Smooth muscle cell (in vitro differentiated cells): ENCODE results near the gene SUGP1. TPM values are rescaled to one million over a fixed set of nuclear protein-coding genes. Genes with fewer than 3 reads are reported as not detected.
"Not testable (repeated sequence)": the region's sequence is repeated elsewhere in the genome, so short reads cannot be mapped to it uniquely, and the experiment has no call there.

ENCODE experiments used
- DNase-seq: peaks from one replicate; lab custom pipeline; 2025; ENCODE audit not compliant: unreplicated experiment; lab: John Stamatoyannopoulos, UW
- H2AFZ ChIP-seq: fragments of 200-600 bp; sonication (generic); 2 replicates; pipeline ENCODE4 v1.6.0; 2016; ENCODE audit warnings: antibody characterized with exemption, low read depth, mild to moderate bottlenecking
- H3F3A ChIP-seq: fragments of 200-600 bp; sonication (generic); 2 replicates; pipeline ENCODE4 v1.6.0; 2017; ENCODE audit warnings: antibody characterized with exemption, low read depth
- H3K27ac ChIP-seq: fragments of 200-600 bp; sonication (generic); 2 replicates; pipeline ENCODE4 v1.5.1; 2016; ENCODE audit warnings: low read depth, mild to moderate bottlenecking
- H3K27me3 ChIP-seq: fragments of 200-600 bp; sonication (generic); 2 replicates; pipeline ENCODE4 v1.6.1; 2016; ENCODE audit warnings: low read depth, mild to moderate bottlenecking
- H3K36me3 ChIP-seq: fragments of 200-600 bp; sonication (generic); 2 replicates; pipeline ENCODE4 v1.5.1; 2016; ENCODE audit warnings: low read depth
- H3K4me1 ChIP-seq: fragments of 200-600 bp; sonication (generic); 2 replicates; pipeline ENCODE4 v1.5.1; 2016; ENCODE audit warnings: low read depth
- H3K4me2 ChIP-seq: fragments of 200-600 bp; sonication (generic); 2 replicates; pipeline ENCODE4 v1.6.0; 2016; ENCODE audit warnings: mild to moderate bottlenecking
- H3K4me3 ChIP-seq: fragments of 200-600 bp; sonication (generic); 2 replicates; pipeline ENCODE4 v1.5.1; 2016; ENCODE audit warnings: mild to moderate bottlenecking
- H3K79me2 ChIP-seq: fragments of 200-600 bp; sonication (generic); 2 replicates; pipeline ENCODE4 v1.6.0; 2016; ENCODE audit warnings: low read depth, mild to moderate bottlenecking
- H3K9ac ChIP-seq: fragments of 200-600 bp; sonication (generic); 2 replicates; pipeline ENCODE4 v1.6.0; 2016; ENCODE audit warnings: low read depth
- H3K9me3 ChIP-seq: fragments of 200-600 bp; sonication (generic); replicated peaks from 2 replicates; pipeline ENCODE4 v1.5.1; 2016; ENCODE audit warnings: low read depth
- H4K20me1 ChIP-seq: fragments of 200-600 bp; sonication (generic); 2 replicates; pipeline ENCODE4 v1.6.0; 2016; ENCODE audit warnings: low read depth
- WGBS: methylation state at CpG from one replicate; pipeline ENCODE4 v1.1.7; 2016; ENCODE audit warnings: low lambda C conversion rate; 5-methylcytosine and 5-hydroxymethylcytosine counted together
- polyA plus RNA-seq: library from polyadenylated mRNA; unstranded; fragments of >200 nt; fragmentation: Nextera tagmentation; extraction: Ambion mirVana; gene quantifications from 2 replicates; pipeline ENCODE4 v1.2.1, GENCODE V29; 2016
- total RNA-seq: library from RNA; depleted of rRNA; stranded (reverse); fragments of >200 nt; gene quantifications from 2 replicates; pipeline ENCODE4 v1.2.3, GENCODE V29; 2014
- TF ChIP-seq, protein P1 (sequence below): fragments of 200-600 bp; sonication (generic); IDR thresholded peaks from 2 replicates; pipeline ENCODE4 v1.5.1; 2017; ENCODE audit warnings: borderline replicate concordance, mild to moderate bottlenecking, antibody characterized with exemption; ENCODE audit not compliant: insufficient read depth, poor library complexity, severe bottlenecking

The SUGP1 gene
- total and polyA plus RNA-seq, 2 experiments from 2014 or later, result 19.9 to 54.1 TPM

DNA sequence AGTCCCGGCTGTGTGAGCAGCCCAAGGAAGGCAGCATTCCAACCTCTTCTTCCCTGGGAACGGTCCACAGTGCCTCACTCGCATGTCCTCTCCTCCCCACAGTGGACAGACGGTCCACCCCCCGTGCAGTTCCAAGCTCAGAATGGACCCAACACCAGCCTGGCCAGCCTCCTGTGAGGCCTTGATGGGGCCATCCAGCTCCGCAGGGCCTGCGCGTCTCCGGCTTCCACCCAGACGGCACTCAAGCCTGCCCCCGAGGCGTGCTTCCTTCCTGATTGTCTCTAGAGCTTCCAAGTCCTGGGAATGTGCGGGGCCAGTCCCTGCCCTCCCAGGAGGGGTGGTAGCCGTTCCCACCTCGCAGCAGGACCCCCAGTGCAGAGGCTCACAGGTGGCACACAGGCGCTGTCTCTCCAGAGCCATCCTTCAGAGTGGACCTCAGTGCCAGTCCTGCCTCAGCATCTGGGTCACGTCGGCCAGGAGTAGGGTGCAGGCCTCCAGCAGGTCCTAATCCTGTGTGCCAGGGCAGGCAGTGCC lies 35.4 kb upstream of the SUGP1 start:
- H3K4me2 ChIP-seq, result no peak overlapping the region
- no peaks in the 10 kb centered on the region for H3K36me3 ChIP-seq
- no peak for DNase-seq
- no peak overlapping the region for H3K9ac ChIP-seq
- H3F3A ChIP-seq, result no peaks in the 10 kb centered on the region
- H3K4me1 ChIP-seq, result no peaks in the 10 kb centered on the region
- H3K9me3 ChIP-seq, result no peaks in the 10 kb centered on the region
- 94% methylated on average over 18 of the region's 18 CpGs for WGBS
- H3K4me3 ChIP-seq, result no peak overlapping the region
- TF ChIP-seq, protein P1, sequence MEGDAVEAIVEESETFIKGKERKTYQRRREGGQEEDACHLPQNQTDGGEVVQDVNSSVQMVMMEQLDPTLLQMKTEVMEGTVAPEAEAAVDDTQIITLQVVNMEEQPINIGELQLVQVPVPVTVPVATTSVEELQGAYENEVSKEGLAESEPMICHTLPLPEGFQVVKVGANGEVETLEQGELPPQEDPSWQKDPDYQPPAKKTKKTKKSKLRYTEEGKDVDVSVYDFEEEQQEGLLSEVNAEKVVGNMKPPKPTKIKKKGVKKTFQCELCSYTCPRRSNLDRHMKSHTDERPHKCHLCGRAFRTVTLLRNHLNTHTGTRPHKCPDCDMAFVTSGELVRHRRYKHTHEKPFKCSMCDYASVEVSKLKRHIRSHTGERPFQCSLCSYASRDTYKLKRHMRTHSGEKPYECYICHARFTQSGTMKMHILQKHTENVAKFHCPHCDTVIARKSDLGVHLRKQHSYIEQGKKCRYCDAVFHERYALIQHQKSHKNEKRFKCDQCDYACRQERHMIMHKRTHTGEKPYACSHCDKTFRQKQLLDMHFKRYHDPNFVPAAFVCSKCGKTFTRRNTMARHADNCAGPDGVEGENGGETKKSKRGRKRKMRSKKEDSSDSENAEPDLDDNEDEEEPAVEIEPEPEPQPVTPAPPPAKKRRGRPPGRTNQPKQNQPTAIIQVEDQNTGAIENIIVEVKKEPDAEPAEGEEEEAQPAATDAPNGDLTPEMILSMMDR, result no peak
- no peaks in the 10 kb centered on the region for H3K79me2 ChIP-seq
- no peak overlapping the region for H2AFZ ChIP-seq
- no peaks in the 10 kb centered on the region for H3K27me3 ChIP-seq
- no peaks in the 10 kb centered on the region for H4K20me1 ChIP-seq
- no peak overlapping the region for H3K27ac ChIP-seq

DNA sequence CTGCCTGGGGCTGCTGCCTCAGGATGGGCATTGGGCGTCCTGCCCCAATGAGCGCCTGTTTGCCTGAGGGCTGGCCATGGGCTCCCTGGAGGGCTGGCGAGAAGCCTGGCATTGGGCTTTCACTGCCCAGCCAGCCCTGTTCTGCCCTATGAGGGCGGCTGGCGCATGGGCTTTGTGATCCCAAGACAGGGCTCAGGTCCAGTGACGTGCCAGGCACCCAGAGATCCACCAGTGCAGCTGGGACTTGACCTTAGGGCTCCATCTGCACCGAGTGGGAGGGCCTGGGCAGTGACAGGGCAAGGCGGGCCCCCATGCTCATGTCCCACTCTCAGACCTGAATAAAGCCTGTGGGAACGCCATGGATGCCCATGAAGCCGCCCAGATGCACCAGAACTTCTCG lies 34.6 kb upstream of the SUGP1 start:
- Histone ChIP-seq H4K20me1 (no peaks in the 10 kb centered on the region), H3K4me2 (no peak overlapping the region), H3K9me3 (no peaks in the 10 kb centered on the region), H3K4me1 (no peaks in the 10 kb centered on the region), H3K27ac (no peak overlapping the region), H3K79me2 (no peaks in the 10 kb centered on the region), H3K9ac (no peak overlapping the region), H3K4me3 (no peak overlapping the region), H3K36me3 (no peaks in the 10 kb centered on the region), H2AFZ (no peak overlapping the region), H3K27me3 (no peaks in the 10 kb centered on the region), H3F3A (no peaks in the 10 kb centered on the region)
- WGBS, result 98% methylated on average over 10 of the region's 11 CpGs
- DNase-seq, result no peak
- TF ChIP-seq, protein P1, result no peak

DNA sequence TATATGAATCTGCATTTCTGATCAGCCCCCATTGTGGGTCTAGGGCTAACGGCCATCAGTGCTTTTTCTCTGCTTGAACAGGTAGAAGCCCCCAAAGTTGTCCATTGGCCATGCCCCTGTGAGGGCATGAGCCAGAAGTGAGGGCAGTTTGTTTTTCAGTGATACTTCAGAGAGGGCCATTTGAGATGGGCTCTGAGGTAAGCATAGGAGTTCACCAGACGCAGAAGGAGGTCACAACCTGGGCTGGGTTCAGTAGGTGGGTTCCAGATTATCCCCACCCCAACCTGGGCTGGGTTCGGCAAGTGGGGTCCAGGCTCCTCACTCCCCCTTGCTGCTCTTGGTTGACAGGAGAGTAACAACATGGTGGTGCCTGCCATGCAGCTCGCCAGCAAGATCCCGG lies 33.7 kb upstream of the SUGP1 start:
- no peaks in the 10 kb centered on the region for H4K20me1 ChIP-seq
- H2AFZ ChIP-seq, result no peak overlapping the region
- no peaks in the 10 kb centered on the region for H3K27me3 ChIP-seq
- DNase-seq, result no peak
- H3K27ac ChIP-seq, result no peak overlapping the region
- no peak overlapping the region for H3K4me2 ChIP-seq
- no peaks in the 10 kb centered on the region for H3K36me3 ChIP-seq
- H3K4me1 ChIP-seq, result no peaks in the 10 kb centered on the region
- TF ChIP-seq, protein P1, result no peak
- no peaks in the 10 kb centered on the region for H3K79me2 ChIP-seq
- H3F3A ChIP-seq, result no peaks in the 10 kb centered on the region
- H3K9me3 ChIP-seq, result no peaks in the 10 kb centered on the region
- no peak overlapping the region for H3K9ac ChIP-seq
- WGBS, result 99% methylated on average over 5 of the region's 5 CpGs
- no peak overlapping the region for H3K4me3 ChIP-seq

DNA sequence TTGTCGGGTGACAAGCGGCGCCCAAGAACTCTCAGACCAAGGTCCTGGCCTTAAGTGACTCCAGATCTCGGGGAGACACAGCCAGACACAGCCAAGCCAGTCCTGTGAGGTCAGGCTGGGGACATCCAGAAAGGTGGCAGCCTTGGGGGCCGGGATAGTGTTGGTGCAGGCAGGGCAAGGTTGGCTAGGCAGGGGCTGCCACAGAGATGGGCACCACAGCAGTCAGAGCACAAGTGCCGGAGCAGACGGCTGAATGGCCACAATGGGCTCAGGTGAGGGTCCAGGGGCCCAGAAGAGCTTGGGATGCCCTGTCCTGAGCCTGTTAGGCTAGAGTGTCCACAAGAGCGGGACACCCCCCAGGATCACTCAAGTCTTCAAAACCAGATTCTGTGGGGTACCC lies 32.5 kb upstream of the SUGP1 start:
- H4K20me1 ChIP-seq, result no peaks in the 10 kb centered on the region
- H3F3A ChIP-seq, result no peaks in the 10 kb centered on the region
- H3K9ac ChIP-seq, result no peak overlapping the region
- no peak overlapping the region for H3K27ac ChIP-seq
- no peaks in the 10 kb centered on the region for H3K27me3 ChIP-seq
- H3K4me3 ChIP-seq, result no peak overlapping the region
- H3K79me2 ChIP-seq, result no peaks in the 10 kb centered on the region
- H2AFZ ChIP-seq, result no peak overlapping the region
- DNase-seq, result no peak
- 100% methylated on average over 8 of the region's 8 CpGs for WGBS
- no peak overlapping the region for H3K4me2 ChIP-seq
- H3K9me3 ChIP-seq, result no peaks in the 10 kb centered on the region
- H3K4me1 ChIP-seq, result no peaks in the 10 kb centered on the region
- TF ChIP-seq, protein P1, result no peak
- H3K36me3 ChIP-seq, result no peaks in the 10 kb centered on the region

DNA sequence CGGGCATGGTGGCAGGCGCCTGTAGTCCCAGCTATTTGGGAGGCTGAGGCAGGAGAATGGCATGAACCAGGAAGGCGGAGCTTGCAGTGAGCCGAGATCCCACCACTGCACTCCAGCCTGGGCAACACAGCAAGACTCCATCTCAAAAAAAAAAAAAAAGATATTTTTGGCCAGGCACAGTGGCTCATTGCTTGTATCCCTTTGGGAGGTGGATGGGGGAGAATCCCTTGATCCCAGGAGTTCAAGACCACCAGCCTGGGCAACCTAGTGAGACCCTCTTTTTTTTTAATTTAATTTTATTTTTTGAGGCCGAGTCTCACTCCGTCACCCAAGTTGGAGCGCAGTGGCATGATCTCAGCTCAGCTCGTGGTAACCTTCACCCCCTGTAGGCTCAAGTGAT lies 30.4 kb upstream of the SUGP1 start:
- H3K36me3 ChIP-seq, H4K20me1 ChIP-seq, H2AFZ ChIP-seq, H3K27ac ChIP-seq, H3K4me1 ChIP-seq, H3F3A ChIP-seq, H3K9ac ChIP-seq, DNase-seq, H3K4me3 ChIP-seq, H3K27me3 ChIP-seq, H3K9me3 ChIP-seq, H3K4me2 ChIP-seq, H3K79me2 ChIP-seq: not testable (repeated sequence)
- WGBS, result 96% methylated on average over 8 of the region's 8 CpGs
